ENCODE results near the gene ZNHIT2. TPM values are rescaled to one million over a fixed set of nuclear protein-coding genes. Genes with fewer than 3 reads are reported as not detected.

The ZNHIT2 gene
- total and polyA plus RNA-seq, 2 of the 8 experiments (the other 6 are each of a cell fraction or from before 2014, with no cell fraction given): 13.0 to 16.1 TPM

GRCh38 chr11:65078151-65078550, 39.4 kb downstream of the ZNHIT2 start (continued):
- peak; percentile 79 to 92 (median 88) for TF ChIP-seq CTCF (IDR thresholded peaks at IDR 0.05; ENCODE audit: control extremely low read depth in 1 of 3, insufficient read depth in 1 of 3, low read depth in 1 of 3, low read length in 3 of 3)
- TF ChIP-seq HDAC2 (IDR thresholded peaks at IDR 0.05; ENCODE audit: borderline replicate concordance in 1 of 2, low read depth in 2 of 2, low read length in 2 of 2): no peak
- no peak for TF ChIP-seq SP4 (IDR thresholded peaks at IDR 0.05; ENCODE audit: low read length)
- TF ChIP-seq ZNF274 (IDR thresholded peaks at IDR 0.05; ENCODE audit: borderline replicate concordance, extremely low read depth, low read length): no peak
- no peak for TF ChIP-seq BRCA1 (IDR thresholded peaks at IDR 0.05; ENCODE audit: low read depth, low read length)
- no peak for TF ChIP-seq SP1 (IDR thresholded peaks at IDR 0.05; ENCODE audit: low read depth, low read length)
- 0 out of 2 replicates have a peak, but pooled peaks have one; percentile 37 for TF ChIP-seq YY1 (IDR thresholded peaks at IDR 0.05; ENCODE audit: low read depth, low read length)
- TF ChIP-seq, protein P1, sequence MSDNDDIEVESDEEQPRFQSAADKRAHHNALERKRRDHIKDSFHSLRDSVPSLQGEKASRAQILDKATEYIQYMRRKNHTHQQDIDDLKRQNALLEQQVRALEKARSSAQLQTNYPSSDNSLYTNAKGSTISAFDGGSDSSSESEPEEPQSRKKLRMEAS (IDR thresholded peaks at IDR 0.05): no peak; the same call in 1 of the 2 replicates
- no peak for TF ChIP-seq RXRA (IDR thresholded peaks at IDR 0.05; ENCODE audit: insufficient read depth, low read depth, low read length)
- no peak for TF ChIP-seq CTBP2 (IDR thresholded peaks at IDR 0.05; ENCODE audit: borderline replicate concordance, insufficient read depth, insufficient read length, low read length)
- TF ChIP-seq GABPA (IDR thresholded peaks at IDR 0.05; ENCODE audit: borderline replicate concordance, insufficient read depth, low read length): peak; percentile 72; the same call in 1 of the 2 replicates
- TF ChIP-seq SAP30 (IDR thresholded peaks at IDR 0.05; ENCODE audit: insufficient read depth, insufficient replicate concordance, low read length): no peak
- no peak for TF ChIP-seq CHD2 (IDR thresholded peaks at IDR 0.05; ENCODE audit: low read length)
- peak; percentile 58; the same call in 1 of the 2 replicates for TF ChIP-seq POLR2AphosphoS5 (IDR thresholded peaks at IDR 0.05; ENCODE audit: low read depth, low read length)
